GM20000 (cell line): ENCODE results near the gene TMED6.

Source experiments
- DNase-seq: peaks from one replicate; pipeline ENCODE4 v3.0.0; 2012; ENCODE audit warnings: low spot score
- TF ChIP-seq, protein P1 (sequence below): IDR thresholded peaks from 2 replicates; pipeline ENCODE4 v1.5.1; 2012; ENCODE audit warnings: mild to moderate bottlenecking, control low read depth; ENCODE audit errors: extremely low read depth, missing control alignments

The TMED6 gene

DNA sequence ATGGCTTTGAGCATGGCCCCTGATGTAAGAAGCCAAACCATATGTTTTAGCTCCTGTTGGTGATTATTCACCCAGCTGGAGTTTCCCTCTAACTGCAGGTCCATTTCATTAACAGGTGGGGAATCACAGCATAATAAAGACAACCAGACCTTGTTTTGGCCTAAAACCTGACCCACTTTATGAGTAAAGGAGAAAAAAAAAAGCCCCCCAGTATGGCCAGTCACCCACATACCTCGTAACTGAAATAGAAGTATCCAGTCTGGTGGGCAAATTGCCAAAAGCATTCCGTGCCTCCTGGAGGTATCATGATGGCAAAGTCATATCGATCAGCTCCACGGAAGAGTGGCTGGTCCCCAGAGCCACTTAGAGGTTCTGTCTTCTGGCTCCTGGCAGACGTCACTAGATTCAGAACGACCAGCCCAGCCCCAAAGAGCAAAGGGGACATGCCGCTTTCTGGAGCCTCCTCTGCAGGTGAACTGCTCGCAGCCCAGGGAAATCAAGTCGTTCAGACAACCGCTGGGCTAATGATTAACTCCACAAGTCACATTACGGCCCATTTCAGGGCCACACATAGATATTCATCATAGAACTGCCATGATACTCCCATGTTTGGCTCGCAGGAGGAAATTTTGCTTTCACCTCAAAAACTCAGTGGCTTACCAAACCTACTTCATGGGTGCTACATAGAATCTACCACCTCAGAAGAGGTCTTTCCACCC is at the start of gene TMED6:
Gene TMED6 (minus strand): TSS at position 478 of the 719 bp plus-strand sequence. CDS start 33 bp downstream, at position 445.
- TF ChIP-seq, protein P1, sequence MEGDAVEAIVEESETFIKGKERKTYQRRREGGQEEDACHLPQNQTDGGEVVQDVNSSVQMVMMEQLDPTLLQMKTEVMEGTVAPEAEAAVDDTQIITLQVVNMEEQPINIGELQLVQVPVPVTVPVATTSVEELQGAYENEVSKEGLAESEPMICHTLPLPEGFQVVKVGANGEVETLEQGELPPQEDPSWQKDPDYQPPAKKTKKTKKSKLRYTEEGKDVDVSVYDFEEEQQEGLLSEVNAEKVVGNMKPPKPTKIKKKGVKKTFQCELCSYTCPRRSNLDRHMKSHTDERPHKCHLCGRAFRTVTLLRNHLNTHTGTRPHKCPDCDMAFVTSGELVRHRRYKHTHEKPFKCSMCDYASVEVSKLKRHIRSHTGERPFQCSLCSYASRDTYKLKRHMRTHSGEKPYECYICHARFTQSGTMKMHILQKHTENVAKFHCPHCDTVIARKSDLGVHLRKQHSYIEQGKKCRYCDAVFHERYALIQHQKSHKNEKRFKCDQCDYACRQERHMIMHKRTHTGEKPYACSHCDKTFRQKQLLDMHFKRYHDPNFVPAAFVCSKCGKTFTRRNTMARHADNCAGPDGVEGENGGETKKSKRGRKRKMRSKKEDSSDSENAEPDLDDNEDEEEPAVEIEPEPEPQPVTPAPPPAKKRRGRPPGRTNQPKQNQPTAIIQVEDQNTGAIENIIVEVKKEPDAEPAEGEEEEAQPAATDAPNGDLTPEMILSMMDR, result no peak
- no peak for DNase-seq

DNA sequence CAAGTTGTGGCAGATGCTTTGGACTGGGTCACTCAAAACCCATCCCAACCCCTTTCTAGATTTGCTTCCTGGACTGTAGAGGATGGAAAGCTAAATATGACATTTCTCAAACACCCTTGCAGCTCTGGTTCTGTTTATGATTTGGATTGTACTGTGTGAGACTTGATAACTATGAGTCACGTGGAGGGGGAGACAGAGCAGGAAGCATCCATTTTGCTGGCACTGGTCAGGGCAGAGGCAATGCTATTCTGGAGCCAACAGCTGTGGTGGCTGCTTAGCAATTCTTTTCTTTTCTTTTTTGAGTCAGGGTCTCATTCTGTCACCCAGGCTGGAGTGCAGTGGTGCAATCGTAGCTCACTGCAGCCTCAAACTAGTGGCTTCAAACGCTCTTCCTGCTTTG is 47.8 kb upstream of the TMED6 start:
- no peak for DNase-seq
- TF ChIP-seq, protein P1, result no peak

DNA sequence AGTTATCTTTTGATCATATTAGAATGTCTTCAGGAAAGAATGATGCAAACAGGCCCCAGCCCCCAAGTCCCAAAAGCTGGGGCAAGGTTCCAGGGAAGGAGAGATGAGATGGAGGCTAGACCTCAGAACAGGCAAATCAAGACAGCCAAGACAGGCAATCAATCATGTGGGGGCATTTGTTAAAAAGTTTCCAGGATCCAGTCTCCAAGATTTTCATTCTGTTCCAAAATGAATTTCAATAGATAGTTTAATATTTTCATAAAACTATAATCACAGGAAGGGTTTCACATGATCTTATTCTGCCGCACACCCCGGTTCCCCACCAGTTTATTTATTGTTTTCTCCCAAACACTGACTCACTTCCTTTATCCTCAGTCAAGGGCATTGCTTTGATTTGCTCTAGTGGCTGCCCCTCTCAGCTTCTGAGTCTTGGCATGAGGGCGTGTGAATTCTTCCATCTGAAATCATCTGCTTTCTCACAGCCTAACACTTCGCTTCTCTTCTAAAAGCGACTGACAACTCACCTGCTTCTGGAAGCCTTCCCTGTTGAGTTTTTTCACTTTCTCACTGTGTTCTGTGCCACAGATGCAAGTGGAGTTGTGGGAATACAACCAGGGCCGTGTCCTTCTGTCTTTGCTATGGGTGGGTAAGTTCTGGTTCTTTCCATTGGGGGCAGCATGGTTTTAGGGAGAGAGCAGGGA is 46.4 kb upstream of the TMED6 start:
- no peak for DNase-seq
- TF ChIP-seq, protein P1, result no peak

DNA sequence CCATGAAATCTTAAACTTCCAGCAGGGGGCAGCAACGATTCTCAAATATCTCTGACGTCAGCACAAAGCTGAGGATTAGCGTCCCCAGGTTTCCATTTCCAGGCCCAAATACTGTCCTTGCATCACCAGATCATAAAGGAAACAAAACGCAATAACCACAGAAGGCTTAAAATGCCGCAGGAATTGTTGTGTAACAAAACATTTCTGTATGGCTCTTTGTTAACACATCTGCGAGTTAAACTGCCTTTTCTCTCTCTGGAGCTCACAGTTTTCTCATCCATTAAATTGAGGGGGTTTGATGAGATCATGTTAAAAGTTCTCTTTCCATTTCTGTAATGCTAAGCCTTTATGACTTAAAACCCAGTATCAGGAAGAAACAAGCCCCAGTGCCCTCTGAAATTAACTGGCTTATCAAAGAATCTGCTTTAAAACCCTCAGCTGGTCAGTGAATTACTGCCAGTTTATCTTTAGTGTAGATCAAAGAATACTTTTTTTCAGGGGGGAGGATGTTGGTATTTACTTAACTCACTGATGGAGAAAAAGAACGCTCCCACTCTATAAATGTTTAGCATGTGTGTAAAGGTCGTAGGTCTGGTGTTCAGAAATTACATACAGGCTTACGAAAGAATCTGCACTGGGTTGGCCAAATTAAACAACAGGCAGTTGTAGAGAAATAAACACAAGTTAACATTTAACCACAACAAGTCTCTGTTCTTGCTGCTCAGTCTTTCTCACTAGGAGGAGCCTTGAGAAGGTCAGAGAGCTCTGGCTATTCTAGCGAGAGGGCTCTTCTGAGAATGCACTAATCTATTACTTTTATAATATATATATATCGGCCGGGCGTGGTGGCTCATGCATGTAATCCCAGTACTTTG is 44.8 kb upstream of the TMED6 start:
- peak; percentile 60 for DNase-seq
- TF ChIP-seq, protein P1, result peak; percentile 25

DNA sequence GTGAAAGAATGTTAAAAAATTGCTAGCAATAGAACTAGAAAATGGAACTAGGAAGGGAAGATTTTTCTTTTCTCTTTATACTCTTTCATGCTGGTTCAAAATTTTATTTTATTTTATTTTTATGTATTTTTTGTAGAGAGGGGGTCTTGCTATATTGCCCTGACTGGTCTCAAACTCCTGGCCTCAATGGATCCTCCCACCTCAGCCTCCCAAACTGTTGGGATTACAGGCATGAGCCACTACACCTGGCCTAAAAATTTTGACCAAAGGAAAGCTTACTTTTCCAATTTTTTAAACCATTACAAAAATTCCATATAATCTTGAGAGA is 44.2 kb upstream of the TMED6 start:
- DNase-seq, result no peak

DNA sequence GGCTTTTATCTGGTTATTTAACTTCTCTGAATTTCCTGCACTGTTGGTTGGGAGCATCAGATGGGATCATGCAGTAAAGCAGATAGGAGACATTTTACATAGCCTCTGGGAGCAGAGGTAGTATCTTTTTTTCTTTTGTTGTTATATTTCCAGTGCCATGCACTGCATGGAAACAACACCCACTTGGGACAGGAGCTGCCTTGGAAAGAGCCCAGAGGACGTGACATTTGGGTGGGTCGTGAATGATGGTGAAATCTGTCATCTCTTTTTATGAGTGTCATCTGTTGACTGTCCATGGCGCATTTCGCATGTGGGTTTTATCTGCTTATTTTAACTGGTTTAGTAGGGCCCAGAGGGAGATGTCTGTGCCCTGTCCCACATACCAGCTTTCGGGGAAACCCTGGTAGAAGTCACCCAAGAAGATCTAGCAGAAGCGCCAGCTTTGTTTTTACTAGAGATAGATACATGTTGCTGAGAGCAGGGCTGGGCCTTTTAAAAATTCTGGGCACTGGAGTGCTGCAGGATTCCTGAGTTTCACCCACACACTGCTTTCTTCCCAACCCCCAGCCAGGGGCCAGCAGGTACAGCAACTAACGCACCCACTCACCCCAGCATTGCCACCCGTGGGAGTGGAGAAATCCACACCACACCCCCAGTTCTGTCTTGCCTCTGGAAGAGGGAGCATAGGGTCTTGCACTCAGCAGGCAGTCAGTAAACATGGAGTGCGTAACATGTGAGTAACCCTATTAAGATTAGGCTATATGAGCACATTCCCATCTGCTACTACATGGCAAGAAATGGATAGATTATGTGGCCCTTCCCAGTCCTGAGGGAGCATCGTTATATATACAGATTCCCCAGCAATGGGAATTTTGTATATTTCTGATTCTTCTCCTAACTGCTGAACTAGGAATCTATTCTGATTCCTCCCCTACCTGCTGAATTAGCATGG is 42.6 kb upstream of the TMED6 start:
- TF ChIP-seq, protein P1, result no peak
- DNase-seq, result no peak

More for the DNA sequence above, 44.2 kb upstream of the TMED6 start:
- TF ChIP-seq, protein P1, result no peak
